ENCODE measurements around the gene MUC4. TPM values are rescaled to one million over a fixed set of nuclear protein-coding genes. Genes with fewer than 3 reads are reported as not detected.

Gene MUC4
- total and polyA plus RNA-seq, 2 of the 4 experiments (the other 2 are of a cell fraction) = not detected

- no peak overlapping the region for H4K5ac ChIP-seq (ENCODE audit: low read depth, low read length)
- in situ Hi-C loops (cut with MboI; ENCODE audit: low sequenced_read_pairs) = no loop called here
These were observed 51.2 kb downstream of the MUC4 start for GRCh38 chr3:195760345-195761122.

More at GRCh38 chr3:195760345-195761122, 51.2 kb downstream of the MUC4 start:
- H3K36me3 ChIP-seq (ENCODE audit: control insufficient read depth, insufficient read depth, low read length) = no peaks in the 10 kb centered on the region
- no peak overlapping the region for H2BK5ac ChIP-seq (ENCODE audit: low read depth, low read length, poor library complexity, severe bottlenecking)
- no peaks in the 10 kb centered on the region for H3K9me3 ChIP-seq (ENCODE audit: control insufficient read depth, insufficient read depth, low read length)
- no peak overlapping the region for H3K4me2 ChIP-seq (ENCODE audit: low read depth, low read length)
- peaks cover 77% of the 10 kb centered on the region for H3K27me3 ChIP-seq (ENCODE audit: control insufficient read depth, insufficient read depth, low read length)
- H3K9ac ChIP-seq (ENCODE audit: low read depth, low read length) = no peak overlapping the region
- no peak overlapping the region for H2AK5ac ChIP-seq (ENCODE audit: low read depth, low read length)
- BruUV-seq (replicated peaks) = no TSS peak
- no peak overlapping the region for H3K14ac ChIP-seq (replicated peaks; ENCODE audit: low read depth, low read length)
- H3K4me3 ChIP-seq (ENCODE audit: insufficient read depth, low read depth, low read length) = no peak overlapping the region
- H2BK15ac ChIP-seq (ENCODE audit: low read depth, low read length) = no peak overlapping the region
- no peak overlapping the region for H2AFZ ChIP-seq (replicated peaks; ENCODE audit: low read length, poor library complexity)
- H3K23ac ChIP-seq (ENCODE audit: low read depth, low read length) = no peak overlapping the region
- H3K79me1 ChIP-seq (ENCODE audit: low read depth in 1 of 2, low read length in 2 of 2) = no peaks in the 10 kb centered on the region
- no peak overlapping the region for H3K56ac ChIP-seq (ENCODE audit: extremely low read depth, insufficient read depth, low read length)
- intact Hi-C loops (cut with micrococcal nuclease) (no loop called here), dilution Hi-C loops (cut with HindIII; ENCODE audit: low sequenced_read_pairs, unreplicated experiment) (no loop called here)
- no peak overlapping the region for H2BK120ac ChIP-seq (ENCODE audit: low read depth, low read length)
- no peaks in the 10 kb centered on the region for H3K9me1 ChIP-seq (ENCODE audit: insufficient read depth, low read length)
- H3K4me1 ChIP-seq (ENCODE audit: control insufficient read depth, insufficient read depth, low read length) = no peaks in the 10 kb centered on the region
- no peak overlapping the region for H3K4ac ChIP-seq (ENCODE audit: low read depth, low read length)
- ChIA-PET CTCF (no interaction called here), POLR2A (ENCODE audit: unreplicated experiment) (no interaction called here)
- no peak overlapping the region for H2AK9ac ChIP-seq (replicated peaks; ENCODE audit: low read depth, low read length, poor library complexity)
- 16% methylated on average over 16 of the region's 24 CpGs; no CpG with 5 or more reads in 1 of the 2 experiments for WGBS, 2 experiments (ENCODE audit: extremely low coverage in 2 of 2, insufficient read length in 1 of 2)
- no peak for DNase-seq
- H4K20me1 ChIP-seq (ENCODE audit: insufficient read depth, low read length) = no peaks in the 10 kb centered on the region
- no peak overlapping the region for H4K8ac ChIP-seq (ENCODE audit: low read depth in 2 of 2, low read length in 2 of 2)
- TF ChIP-seq MXI1 (IDR thresholded peaks at IDR 0.05; ENCODE audit: borderline replicate concordance, low read depth, low read length) (no peak), MAZ (IDR thresholded peaks at IDR 0.05; ENCODE audit: borderline replicate concordance, low read depth, low read length) (no peak), FOS (IDR thresholded peaks at IDR 0.05; ENCODE audit: low read depth, low read length) (no peak), POLR2A (IDR thresholded peaks at IDR 0.05; ENCODE audit: low read depth, low read length) (no peak), NFE2L2 (IDR thresholded peaks at IDR 0.05; ENCODE audit: low read depth, low read length) (no peak), CEBPB (IDR thresholded peaks at IDR 0.05; ENCODE audit: low read depth, low read length) (no peak), MAFK (IDR thresholded peaks at IDR 0.05; ENCODE audit: low read depth, low read length) (no peak), CTCF (conservative IDR thresholded peaks at IDR 0.05; ENCODE audit: low read depth, low read length) (no peak), RFX5 (IDR thresholded peaks at IDR 0.05; ENCODE audit: low read depth, low read length) (no peak), BHLHE40 (IDR thresholded peaks at IDR 0.05; ENCODE audit: low read depth, low read length) (no peak), RCOR1 (IDR thresholded peaks at IDR 0.05; ENCODE audit: insufficient replicate concordance, low read length) (no peak)
- TF ChIP-seq, protein P1, sequence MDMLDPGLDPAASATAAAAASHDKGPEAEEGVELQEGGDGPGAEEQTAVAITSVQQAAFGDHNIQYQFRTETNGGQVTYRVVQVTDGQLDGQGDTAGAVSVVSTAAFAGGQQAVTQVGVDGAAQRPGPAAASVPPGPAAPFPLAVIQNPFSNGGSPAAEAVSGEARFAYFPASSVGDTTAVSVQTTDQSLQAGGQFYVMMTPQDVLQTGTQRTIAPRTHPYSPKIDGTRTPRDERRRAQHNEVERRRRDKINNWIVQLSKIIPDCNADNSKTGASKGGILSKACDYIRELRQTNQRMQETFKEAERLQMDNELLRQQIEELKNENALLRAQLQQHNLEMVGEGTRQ (IDR thresholded peaks at IDR 0.05; ENCODE audit: low read depth, low read length) = no peak
- TF ChIP-seq, protein P2, sequence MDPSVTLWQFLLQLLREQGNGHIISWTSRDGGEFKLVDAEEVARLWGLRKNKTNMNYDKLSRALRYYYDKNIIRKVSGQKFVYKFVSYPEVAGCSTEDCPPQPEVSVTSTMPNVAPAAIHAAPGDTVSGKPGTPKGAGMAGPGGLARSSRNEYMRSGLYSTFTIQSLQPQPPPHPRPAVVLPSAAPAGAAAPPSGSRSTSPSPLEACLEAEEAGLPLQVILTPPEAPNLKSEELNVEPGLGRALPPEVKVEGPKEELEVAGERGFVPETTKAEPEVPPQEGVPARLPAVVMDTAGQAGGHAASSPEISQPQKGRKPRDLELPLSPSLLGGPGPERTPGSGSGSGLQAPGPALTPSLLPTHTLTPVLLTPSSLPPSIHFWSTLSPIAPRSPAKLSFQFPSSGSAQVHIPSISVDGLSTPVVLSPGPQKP (IDR thresholded peaks at IDR 0.05; ENCODE audit: borderline replicate concordance, low read depth, low read length) = no peak
- no peak overlapping the region for H2BK20ac ChIP-seq (ENCODE audit: low read depth, low read length)
- no peak overlapping the region for H3K27ac ChIP-seq (ENCODE audit: insufficient read depth, low read length)
- ATAC-seq (ENCODE audit: low read depth) = no peak
- H3K18ac ChIP-seq (ENCODE audit: low read depth, low read length) = no peak overlapping the region
- no peak overlapping the region for H4K91ac ChIP-seq (ENCODE audit: insufficient read depth, low read depth, low read length)

Data from IMR-90 (cell line).